ENCODE measurements around the gene PDZRN4. TPM values are rescaled to one million over a fixed set of nuclear protein-coding genes. Genes with fewer than 3 reads are reported as not detected.
"Not testable (repeated sequence)": the region's sequence is repeated elsewhere in the genome, so short reads cannot be mapped to it uniquely, and the experiment has no call there.

Gene PDZRN4
- total and polyA plus RNA-seq, 5 experiments from 2014 or later, result not detected

- no peak overlapping the region for H3K27ac Mint-ChIP-seq
These were observed 1.5 kb downstream of the PDZRN4 start for GRCh38 chr12:41189395-41190251.

GRCh38 chr12:41190338-41190737 lies 2.2 kb downstream of the PDZRN4 start:
- H3K9me3 Mint-ChIP-seq, result no peaks in the 10 kb centered on the region
- H3K4me3 Mint-ChIP-seq, result no peak overlapping the region
- H3K4me1 Mint-ChIP-seq, result peaks cover 0 to 15% (median 12%) of the 10 kb centered on the region in 4 donors
- no peak for DNase-seq
- H3K36me3 Mint-ChIP-seq, result peaks cover 0 to 4% (median 3%) of the 10 kb centered on the region in 3 donors
- ATAC-seq, result no peak
- POLR2A ChIA-PET, result no interaction called here
- H3K27me3 Mint-ChIP-seq, result peaks cover 21 to 45% (median 33%) of the 10 kb centered on the region in 5 donors
- no peak overlapping the region for H3K27ac Mint-ChIP-seq

More at GRCh38 chr12:41189395-41190251, 1.5 kb downstream of the PDZRN4 start:
- POLR2A ChIA-PET, result no interaction called here
- Mint-ChIP-seq H3K9me3 (no peaks in the 10 kb centered on the region), H3K36me3 (peaks cover 0 to 4% (median 3%) of the 10 kb centered on the region in 3 donors), H3K4me1 (peaks cover 0 to 15% (median 12%) of the 10 kb centered on the region in 4 donors), H3K4me3 (peak overlapping the region in 3 of 10 donors; percentile 11 to 46 (median 31)), H3K27me3 (peaks cover 21 to 45% (median 35%) of the 10 kb centered on the region in 5 donors)
- DNase-seq (no peak), ATAC-seq (no peak)

GRCh38 chr12:41191549-41191948 lies 3.4 kb downstream of the PDZRN4 start:
- POLR2A ChIA-PET, H3K4me3 Mint-ChIP-seq, ATAC-seq, DNase-seq, H3K9me3 Mint-ChIP-seq, H3K27ac Mint-ChIP-seq, H3K36me3 Mint-ChIP-seq: not testable (repeated sequence)
- Mint-ChIP-seq H3K4me1 (peaks cover 0 to 15% (median 12%) of the 10 kb centered on the region in 4 donors), H3K27me3 (peaks cover 21 to 41% (median 33%) of the 10 kb centered on the region in 5 donors)

- ATAC-seq, result no peak
- Mint-ChIP-seq H3K4me3 (no peak overlapping the region), H3K36me3 (peaks cover 0 to 3% (median 0%) of the 10 kb centered on the region in 3 donors), H3K27ac (no peak overlapping the region), H3K27me3 (peaks cover 13 to 26% (median 18%) of the 10 kb centered on the region in 5 donors), H3K4me1 (peaks cover 0 to 12% (median 11%) of the 10 kb centered on the region in 4 donors), H3K9me3 (no peaks in the 10 kb centered on the region)
- POLR2A ChIA-PET, result no interaction called here
- no peak for DNase-seq
These were observed 5.2 kb downstream of the PDZRN4 start for GRCh38 chr12:41193311-41193710.

GRCh38 chr12:41202051-41202450 lies 13.9 kb downstream of the PDZRN4 start:
- H3K9me3 Mint-ChIP-seq, result peaks cover 0 to 4% (median 0%) of the 10 kb centered on the region in 9 donors
- H3K4me1 Mint-ChIP-seq, result peaks cover 0 to 4% (median 0%) of the 10 kb centered on the region in 4 donors
- H3K36me3 Mint-ChIP-seq, result no peaks in the 10 kb centered on the region
- POLR2A ChIA-PET, result no interaction called here
- no peaks in the 10 kb centered on the region for H3K27me3 Mint-ChIP-seq
- H3K27ac Mint-ChIP-seq, result no peak overlapping the region
- no peak overlapping the region for H3K4me3 Mint-ChIP-seq
- no peak for DNase-seq
- no peak for ATAC-seq

- DNase-seq (no peak), ATAC-seq (no peak)
- Mint-ChIP-seq H3K4me3 (no peak overlapping the region), H3K36me3 (no peaks in the 10 kb centered on the region), H3K27me3 (no peaks in the 10 kb centered on the region), H3K27ac (no peak overlapping the region), H3K9me3 (peaks cover 0 to 4% (median 0%) of the 10 kb centered on the region in 9 donors), H3K4me1 (peaks cover 0 to 4% (median 0%) of the 10 kb centered on the region in 4 donors)
- POLR2A ChIA-PET, result no interaction called here
These were observed 17.1 kb downstream of the PDZRN4 start for GRCh38 chr12:41205070-41205709.

- ATAC-seq (no peak), DNase-seq (no peak)
- no peak overlapping the region for H3K4me3 Mint-ChIP-seq
- H3K27ac Mint-ChIP-seq, result no peak overlapping the region
- POLR2A ChIA-PET, result no interaction called here
- peaks cover 0 to 4% (median 0%) of the 10 kb centered on the region in 4 donors for H3K4me1 Mint-ChIP-seq
- H3K36me3 Mint-ChIP-seq, result no peaks in the 10 kb centered on the region
- H3K9me3 Mint-ChIP-seq, result peaks cover 0 to 4% (median 0%) of the 10 kb centered on the region in 9 donors
- no peaks in the 10 kb centered on the region for H3K27me3 Mint-ChIP-seq
These were observed 18.2 kb downstream of the PDZRN4 start for GRCh38 chr12:41206298-41206697.

GRCh38 chr12:41211448-41211847 lies 23.3 kb downstream of the PDZRN4 start:
- ATAC-seq (no peak), DNase-seq (no peak)
- no peaks in the 10 kb centered on the region for H3K4me1 Mint-ChIP-seq
- no peak overlapping the region for H3K4me3 Mint-ChIP-seq
- H3K27ac Mint-ChIP-seq, result no peak overlapping the region
- POLR2A ChIA-PET, result no interaction called here
- H3K36me3 Mint-ChIP-seq, result no peaks in the 10 kb centered on the region
- peaks cover 0 to 10% (median 3%) of the 10 kb centered on the region in 5 donors for H3K27me3 Mint-ChIP-seq
- H3K9me3 Mint-ChIP-seq, result no peaks in the 10 kb centered on the region

GRCh38 chr12:41212625-41213024 lies 24.5 kb downstream of the PDZRN4 start:
- Mint-ChIP-seq H3K36me3 (no peaks in the 10 kb centered on the region), H3K4me1 (no peaks in the 10 kb centered on the region), H3K27ac (no peak overlapping the region), H3K4me3 (no peak overlapping the region), H3K9me3 (no peaks in the 10 kb centered on the region), H3K27me3 (peaks cover 0 to 10% (median 3%) of the 10 kb centered on the region in 5 donors)
- ATAC-seq, result no peak
- DNase-seq, result no peak
- POLR2A ChIA-PET, result no interaction called here

- POLR2A ChIA-PET, result no interaction called here
- peaks cover 0 to 10% (median 3%) of the 10 kb centered on the region in 5 donors for H3K27me3 Mint-ChIP-seq
- no peaks in the 10 kb centered on the region for H3K9me3 Mint-ChIP-seq
- no peak for DNase-seq
- no peaks in the 10 kb centered on the region for H3K4me1 Mint-ChIP-seq
- H3K36me3 Mint-ChIP-seq, result no peaks in the 10 kb centered on the region
- no peak overlapping the region for H3K27ac Mint-ChIP-seq
- no peak overlapping the region for H3K4me3 Mint-ChIP-seq
- no peak for ATAC-seq
These were observed 25.0 kb downstream of the PDZRN4 start for GRCh38 chr12:41213107-41213506.

GRCh38 chr12:41213648-41214047 lies 25.5 kb downstream of the PDZRN4 start:
- ATAC-seq (no peak), DNase-seq (no peak)
- Mint-ChIP-seq H3K9me3 (no peaks in the 10 kb centered on the region), H3K36me3 (no peaks in the 10 kb centered on the region), H3K4me1 (no peaks in the 10 kb centered on the region), H3K4me3 (no peak overlapping the region), H3K27me3 (peaks cover 0 to 10% (median 3%) of the 10 kb centered on the region in 5 donors), H3K27ac (no peak overlapping the region)
- POLR2A ChIA-PET, result no interaction called here

GRCh38 chr12:41217727-41218126 lies 29.6 kb downstream of the PDZRN4 start:
- Mint-ChIP-seq H3K4me3 (no peak overlapping the region), H3K27me3 (peaks cover 0 to 7% (median 3%) of the 10 kb centered on the region in 5 donors), H3K4me1 (no peaks in the 10 kb centered on the region), H3K9me3 (no peaks in the 10 kb centered on the region), H3K27ac (no peak overlapping the region), H3K36me3 (no peaks in the 10 kb centered on the region)
- POLR2A ChIA-PET, result no interaction called here
- ATAC-seq (no peak), DNase-seq (no peak)

- DNase-seq, result no peak
- Mint-ChIP-seq H3K9me3 (no peaks in the 10 kb centered on the region), H3K4me3 (no peak overlapping the region), H3K4me1 (no peaks in the 10 kb centered on the region), H3K27me3 (peaks cover 0 to 5% (median 2%) of the 10 kb centered on the region in 5 donors), H3K36me3 (no peaks in the 10 kb centered on the region), H3K27ac (no peak overlapping the region)
- POLR2A ChIA-PET, result no interaction called here
- ATAC-seq, result no peak
These were observed 32.8 kb downstream of the PDZRN4 start for GRCh38 chr12:41220931-41221330.
